CD14-positive monocyte (primary cell): Measurements from ENCODE around the gene PZP. TPM values are rescaled to one million over a fixed set of nuclear protein-coding genes. Genes with fewer than 3 reads are reported as not detected.

Source experiments
- DNase-seq, 3 donors: peaks; one replicate each; pipeline ENCODE4 v3.0.0-alpha.2; 2011 to 2022
- H2AFZ ChIP-seq: 2 replicates; pipeline ENCODE4 v1.6.0; 2012; ENCODE audit warnings: mild to moderate bottlenecking, low read depth, low read length, inconsistent platforms; ENCODE audit not compliant: insufficient read depth, poor library complexity, severe bottlenecking
- H3K27ac ChIP-seq, 2 donors: 1 replicate in 1 of 2; 2 replicates in 1 of 2; pipeline ENCODE4 v1.5.1; 2012 to 2013; ENCODE audit warnings: low read length in 2 of 2, control low read depth in 1 of 2, inconsistent platforms in 1 of 2, low read depth in 1 of 2, mild to moderate bottlenecking in 1 of 2
- H3K27me3 ChIP-seq, 2 donors: one replicate each; pipeline versions ENCODE4 v1.6.0 to v1.6.1; 2011 to 2013; ENCODE audit warnings: low read length in 2 of 2; ENCODE audit not compliant: control insufficient read depth in 2 of 2, insufficient read depth in 2 of 2
- H3K36me3 ChIP-seq, 2 donors: replicated peaks in 1 of 2; 1 replicate in 1 of 2; 2 replicates in 1 of 2; pipeline versions ENCODE4 v1.5.1 to v1.6.1; 2012 to 2013; ENCODE audit warnings: low read length in 2 of 2, control low read depth in 1 of 2, inconsistent platforms in 1 of 2, mild to moderate bottlenecking in 1 of 2; ENCODE audit not compliant: insufficient read depth in 2 of 2, control insufficient read depth in 1 of 2
- H3K4me1 ChIP-seq, 2 donors: 1 replicate in 1 of 2; 2 replicates in 1 of 2; pipeline versions ENCODE4 v1.5.1 to v1.6.1; 2012 to 2013; ENCODE audit warnings: low read length in 2 of 2, control low read depth in 1 of 2, inconsistent platforms in 1 of 2, mild to moderate bottlenecking in 1 of 2, moderate library complexity in 1 of 2; ENCODE audit not compliant: insufficient read depth in 2 of 2, control insufficient read depth in 1 of 2
- H3K4me2 ChIP-seq: replicated peaks from 2 replicates; pipeline ENCODE3; 2012; ENCODE audit warnings: low read length, moderate library complexity, mild to moderate bottlenecking; ENCODE audit not compliant: poor library complexity, severe bottlenecking; ENCODE audit errors: extremely low read depth
- H3K4me3 ChIP-seq, 3 experiments: fragments of 200-600 bp in 1 of 3; sonication (generic) in 1 of 3; replicated peaks in 1 of 3; 1 replicate in 2 of 3; 2 replicates in 1 of 3; pipeline ENCODE4 v1.5.1; 2011 to 2013; ENCODE audit warnings: low read length in 3 of 3, mild to moderate bottlenecking in 3 of 3, control low read depth in 2 of 3, low read depth in 2 of 3, inconsistent platforms in 1 of 3, moderate library complexity in 1 of 3
- H3K79me2 ChIP-seq: 2 replicates; pipeline ENCODE4 v1.6.0; 2012; ENCODE audit warnings: mild to moderate bottlenecking, control low read depth, inconsistent platforms, low read length, moderate library complexity; ENCODE audit not compliant: insufficient read depth
- H3K9ac ChIP-seq: 2 replicates; pipeline ENCODE4 v1.6.0; 2017; ENCODE audit warnings: low read length, mild to moderate bottlenecking; ENCODE audit not compliant: insufficient read depth, poor library complexity, severe bottlenecking
- H3K9me3 ChIP-seq, 2 donors: replicated peaks in 1 of 2; 1 replicate in 1 of 2; 2 replicates in 1 of 2; pipeline versions ENCODE4 v1.5.1 to v1.6.1; 2012 to 2013; ENCODE audit warnings: low read length in 2 of 2, control low read depth in 1 of 2; ENCODE audit not compliant: control insufficient read depth in 1 of 2, insufficient read depth in 1 of 2
- H4K20me1 ChIP-seq: 2 replicates; pipeline ENCODE4 v1.6.0; 2012; ENCODE audit warnings: mild to moderate bottlenecking, low read length, control low read depth, moderate library complexity; ENCODE audit not compliant: insufficient read depth
- H3K27ac Mint-ChIP-seq, 7 donors: one replicate each; pipeline ENCODE4 v1.8.0; 2020; ENCODE audit warnings: mild to moderate bottlenecking in 7 of 7, mixed read lengths in 7 of 7, moderate library complexity in 6 of 7, inconsistent platforms in 2 of 7
- H3K27me3 Mint-ChIP-seq, 3 donors: one replicate each; pipeline ENCODE4 v1.8.0; 2021 to 2022; ENCODE audit warnings: low read depth in 3 of 3, mild to moderate bottlenecking in 3 of 3, mixed read lengths in 3 of 3, moderate library complexity in 3 of 3, inconsistent platforms in 1 of 3
- H3K36me3 Mint-ChIP-seq, 2 donors: one replicate each; pipeline ENCODE4 v1.8.0; 2020; ENCODE audit warnings: mixed read lengths in 2 of 2, inconsistent platforms in 1 of 2, mild to moderate bottlenecking in 1 of 2
- H3K4me1 Mint-ChIP-seq: one replicate; pipeline ENCODE4 v1.8.0; 2020; ENCODE audit warnings: mild to moderate bottlenecking, mixed read lengths
- H3K4me3 Mint-ChIP-seq, 2 donors: one replicate each; pipeline ENCODE4 v1.8.0; 2020; ENCODE audit warnings: mild to moderate bottlenecking in 2 of 2, mixed read lengths in 2 of 2, moderate library complexity in 1 of 2
- H3K9me3 Mint-ChIP-seq, 7 donors: one replicate each; pipeline ENCODE4 v1.8.0; 2020 to 2022; ENCODE audit warnings: mixed read lengths in 7 of 7, mild to moderate bottlenecking in 6 of 7, moderate library complexity in 6 of 7, inconsistent platforms in 2 of 7
- CTCF ChIP-seq: fragments of 200-600 bp; IDR thresholded peaks from one replicate; pipeline ENCODE4 v1.8.0; 2022; ENCODE audit warnings: antibody characterized with exemption, mild to moderate bottlenecking
- WGBS: methylation state at CpG from one replicate; pipeline ENCODE4 v1.1.5; 2013; ENCODE audit warnings: missing lambda C conversion rate; ENCODE audit not compliant: insufficient coverage; 5-methylcytosine and 5-hydroxymethylcytosine counted together
- intact Hi-C, 2 donors: fragments of 100-400 bp; cut with micrococcal nuclease; formaldehyde crosslinking; loops; one replicate each; pipeline versions ENCODE4 v1.15.0 to v1.15.1; 2023
- polyA plus RNA-seq, 3 donors: library from polyadenylated mRNA; depleted of rRNA in 1 of 3; unstranded in 2 of 3; stranded (reverse) in 1 of 3; fragments of 300-500 nt in 2 of 3; fragments of >200 nt in 1 of 3; fragmentation: Illumina TruSeq in 2 of 3; gene quantifications; 1 replicate in 2 of 3; 2 replicates in 1 of 3; pipeline ENCODE4 v1.2.3, GENCODE V29; 2012 to 2021

The PZP gene
- polyA plus RNA-seq, 3 donors: not detected

DNA sequence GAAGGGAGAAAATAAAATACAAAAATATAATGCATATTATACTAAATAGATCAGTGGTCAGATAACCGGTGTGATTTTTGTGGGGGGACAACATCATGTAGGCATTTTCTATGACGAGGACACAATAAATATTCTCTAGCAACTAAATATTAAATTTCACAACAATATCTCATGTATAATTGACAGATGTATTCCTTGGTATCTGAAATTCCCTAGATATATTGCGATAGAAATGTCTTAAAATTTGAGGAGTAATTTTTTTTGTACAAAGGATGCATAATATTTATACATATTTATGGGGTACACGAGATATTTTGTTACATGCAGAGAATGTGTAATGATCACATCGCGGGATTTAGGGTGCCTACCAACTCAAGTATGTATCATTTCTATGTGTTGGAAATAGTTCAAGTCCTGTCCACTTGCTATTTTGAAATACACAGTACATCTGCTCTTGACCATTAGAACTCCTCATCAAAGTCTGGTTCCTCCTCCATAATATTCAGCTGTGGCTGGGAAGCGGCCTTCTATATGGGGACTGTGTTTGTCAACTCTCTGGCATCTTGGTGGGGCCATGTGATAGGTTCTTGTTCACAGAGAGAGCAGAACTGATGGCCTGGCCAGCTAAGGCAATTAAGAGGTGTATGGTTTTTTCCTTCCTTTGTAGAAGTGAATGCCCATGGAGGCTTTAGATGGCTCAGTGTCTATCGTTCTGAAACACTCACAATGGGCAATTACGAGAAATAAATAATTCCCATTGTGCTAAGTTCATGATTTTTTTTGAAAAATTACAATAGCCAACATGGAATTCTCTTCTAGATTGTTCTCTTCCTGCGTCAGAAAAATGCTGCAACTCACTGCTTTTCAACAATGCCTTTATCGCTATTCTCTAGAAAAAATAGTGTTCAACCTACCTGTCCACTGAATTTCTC lies 101.3 kb downstream of the PZP start:
- Histone ChIP-seq H3K9ac (no peak overlapping the region), H3K4me1 (no peaks in the 10 kb centered on the region), H4K20me1 (no peaks in the 10 kb centered on the region), H3K4me2 (no peak overlapping the region), H3K36me3 (no peaks in the 10 kb centered on the region), H3K9me3 (no peaks in the 10 kb centered on the region), H3K79me2 (no peaks in the 10 kb centered on the region), H3K27ac (no peak overlapping the region), H2AFZ (no peak overlapping the region), H3K4me3 (no peak overlapping the region), H3K27me3 (no peaks in the 10 kb centered on the region)
- WGBS: 100% methylated on average over 2 of the region's 11 CpGs
- Mint-ChIP-seq H3K4me1 (no peaks in the 10 kb centered on the region), H3K27ac (no peak overlapping the region), H3K27me3 (no peaks in the 10 kb centered on the region), H3K4me3 (no peak overlapping the region), H3K9me3 (no peaks in the 10 kb centered on the region), H3K36me3 (no peaks in the 10 kb centered on the region)
- no peak for TF ChIP-seq CTCF
- no peak for DNase-seq
- intact Hi-C loops: no loop called here

DNA sequence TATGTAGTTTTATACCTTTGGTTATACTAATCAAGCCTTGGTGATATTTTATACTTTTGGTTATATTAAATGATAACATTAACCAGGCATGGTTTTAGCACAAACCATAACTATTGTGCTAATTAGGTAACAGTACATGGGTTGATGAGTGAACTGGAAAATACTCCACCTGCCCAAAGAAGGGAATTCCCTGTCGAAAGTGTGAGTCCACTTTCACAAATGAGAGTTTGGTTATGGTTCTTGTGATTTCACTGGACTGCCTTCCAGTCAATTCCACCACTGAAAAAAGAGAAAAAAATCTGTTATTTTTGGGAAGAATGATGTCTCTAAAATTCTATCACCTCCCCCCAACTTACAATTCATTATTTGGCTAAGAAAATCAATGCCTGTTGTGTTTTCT lies 102.1 kb downstream of the PZP start:
- H3K9ac ChIP-seq: no peak overlapping the region
- no peaks in the 10 kb centered on the region for H4K20me1 ChIP-seq
- no peak overlapping the region for H2AFZ ChIP-seq
- H3K27ac Mint-ChIP-seq: no peak overlapping the region
- no CpG with 5 or more reads among the region's 1 CpG for WGBS
- no peaks in the 10 kb centered on the region for H3K4me1 Mint-ChIP-seq
- no peaks in the 10 kb centered on the region for H3K9me3 Mint-ChIP-seq
- H3K4me3 Mint-ChIP-seq: no peak overlapping the region
- no peak for DNase-seq
- no peaks in the 10 kb centered on the region for H3K4me1 ChIP-seq
- TF ChIP-seq CTCF: no peak
- H3K27me3 Mint-ChIP-seq: no peaks in the 10 kb centered on the region
- H3K4me2 ChIP-seq: no peak overlapping the region
- no peaks in the 10 kb centered on the region for H3K36me3 Mint-ChIP-seq
- H3K79me2 ChIP-seq: no peaks in the 10 kb centered on the region
- H3K27ac ChIP-seq: no peak overlapping the region
- H3K27me3 ChIP-seq: no peaks in the 10 kb centered on the region
- no peaks in the 10 kb centered on the region for H3K36me3 ChIP-seq
- intact Hi-C loops: no loop called here
- no peaks in the 10 kb centered on the region for H3K9me3 ChIP-seq
- H3K4me3 ChIP-seq: no peak overlapping the region
